HepG2 (cell line): ENCODE data around the gene RBM6. TPM values are rescaled to one million over a fixed set of nuclear protein-coding genes. Genes with fewer than 3 reads are reported as not detected.

Experiments
- ATAC-seq: fragments of 200-7000 bp; cut with Tn5 transposase; 3 replicates; pipeline ENCODE4 v1.9.1; 2020; ENCODE audit warnings: mild to moderate bottlenecking, moderate library complexity
- BruUV-seq: library from RNA; stranded (reverse); fragments of 400-500 nt; replicated peaks from 2 replicates; lab custom pipeline; 2021; lab: Mats Ljungman, UMichigan
- CTCF ChIA-PET: fragments of 300-600 bp; formaldehyde crosslinking; extraction: SDS; loops from one replicate; lab custom pipeline; 2021; ENCODE audit warnings: low total read pairs, inconsistent platforms, low intra/inter-chr PET ratio; lab: Yijun Ruan, JAX
- POLR2A ChIA-PET: fragments of 350-600 bp; sonication (Branson Sonifier 250); formaldehyde crosslinking; loops from one replicate; lab custom pipeline; 2020; ENCODE audit warnings: antibody characterized with exemption, inconsistent platforms; lab: Yijun Ruan, JAX
- DNase-seq: peaks from one replicate; pipeline ENCODE4 v3.0.0-alpha.2; 2015; ENCODE audit warnings: low spot score
- FAIRE-seq: peaks from 3 replicates; lab custom pipeline; 2011; peaks lifted over from hg19 to GRCh38; lab: Jason Lieb, UNC
- H2AFZ ChIP-seq: one replicate; pipeline ENCODE4 v1.6.1; 2011; ENCODE audit warnings: low read length, inconsistent platforms
- H3K27ac ChIP-seq: fragments of 300-600 bp; 3 replicates; pipeline ENCODE4 v1.8.0; 2011; ENCODE audit warnings: mixed run types, mild to moderate bottlenecking, mixed read lengths, low read length, inconsistent platforms; ENCODE audit not compliant: insufficient read depth; ENCODE audit errors: extremely low read length
- H3K27me3 ChIP-seq, 2 experiments: fragments of 200-600 bp in 1 of 2; 2 replicates in 1 of 2; 3 replicates in 1 of 2; pipeline versions ENCODE4 v1.6.0 to v1.8.0; 2011; ENCODE audit warnings: low read length in 2 of 2, mild to moderate bottlenecking in 2 of 2, moderate library complexity in 2 of 2, inconsistent platforms in 1 of 2; ENCODE audit not compliant: insufficient read depth in 2 of 2, control insufficient read depth in 1 of 2
- H3K36me3 ChIP-seq, 2 experiments: fragments of 200-600 bp in 1 of 2; replicated peaks in 1 of 2; 2 replicates in 1 of 2; 3 replicates in 1 of 2; pipeline versions ENCODE4 v1.5.1 to v1.8.0; 2011; ENCODE audit warnings: low read length in 2 of 2, inconsistent platforms in 1 of 2; ENCODE audit not compliant: insufficient read depth in 2 of 2, control insufficient read depth in 1 of 2
- H3K4me1 ChIP-seq: 2 replicates; pipeline ENCODE4 v1.5.1; 2012; ENCODE audit warnings: low read length, inconsistent platforms; ENCODE audit not compliant: insufficient read depth
- H3K4me2 ChIP-seq: 2 replicates; pipeline ENCODE4 v1.6.0; 2011; ENCODE audit warnings: low read depth, low read length, inconsistent platforms
- H3K4me3 ChIP-seq, 3 experiments: fragments of 200-600 bp in 1 of 3; sonication (generic), shearing (Covaris generic) in 1 of 3; replicated peaks in 1 of 3; 2 replicates each; pipeline ENCODE4 v1.5.1; 2011 to 2016; ENCODE audit warnings: low read length in 3 of 3, inconsistent platforms in 2 of 3, low read depth in 2 of 3, mild to moderate bottlenecking in 2 of 3, control low read depth in 1 of 3, mixed read lengths in 1 of 3; ENCODE audit not compliant: insufficient read depth in 1 of 3
- H3K79me2 ChIP-seq: one replicate; pipeline ENCODE4 v1.6.1; 2011; ENCODE audit warnings: low read length, inconsistent platforms; ENCODE audit not compliant: insufficient read depth
- H3K9ac ChIP-seq: 2 replicates; pipeline ENCODE4 v1.6.0; 2011; ENCODE audit warnings: mild to moderate bottlenecking, low read depth, low read length, inconsistent platforms; ENCODE audit not compliant: insufficient read depth
- H3K9me3 ChIP-seq: 2 replicates; pipeline ENCODE4 v1.5.1; 2012; ENCODE audit warnings: mild to moderate bottlenecking, low read length
- H4K20me1 ChIP-seq: 2 replicates; pipeline ENCODE4 v1.6.0; 2011; ENCODE audit warnings: inconsistent platforms, mild to moderate bottlenecking, low read length, moderate library complexity; ENCODE audit not compliant: insufficient read depth
- CCDC6 ChIP-seq: sonication (generic); formaldehyde crosslinking; IDR thresholded peaks from 2 replicates; pipeline ENCODE4 v1.8.1; 2022; ENCODE audit warnings: mild to moderate bottlenecking, missing genetic modification reagents, moderate library complexity
- MEIS2 ChIP-seq: sonication (generic); formaldehyde crosslinking; IDR thresholded peaks from 2 replicates; pipeline ENCODE4 v1.9.0; 2021; ENCODE audit warnings: mild to moderate bottlenecking, missing genetic modification reagents
- NFKB2 ChIP-seq: sonication (generic); formaldehyde crosslinking; IDR thresholded peaks from 2 replicates; pipeline ENCODE4 v1.4.0; 2020; ENCODE audit warnings: missing genetic modification reagents, borderline replicate concordance
- SIX4 ChIP-seq: sonication (generic); formaldehyde crosslinking; IDR thresholded peaks from 2 replicates; pipeline ENCODE4 v1.4.0; 2020; ENCODE audit warnings: missing genetic modification reagents
- SRY ChIP-seq: sonication (generic); formaldehyde crosslinking; IDR thresholded peaks from 2 replicates; pipeline ENCODE4 v1.8.0; 2022; ENCODE audit warnings: mild to moderate bottlenecking, missing genetic modification reagents
- TCF7 ChIP-seq: sonication (generic); IDR thresholded peaks from 2 replicates; pipeline ENCODE4 v1.6.1; 2016; ENCODE audit warnings: antibody characterized with exemption, low read depth
- ZBTB46 ChIP-seq: sonication (generic); formaldehyde crosslinking; IDR thresholded peaks from 2 replicates; pipeline ENCODE4 v1.4.0; 2020; ENCODE audit warnings: mild to moderate bottlenecking, missing genetic modification reagents, borderline replicate concordance
- ZNF580 ChIP-seq: IDR thresholded peaks from 2 replicates; pipeline ENCODE4 v1.6.1; 2016; ENCODE audit warnings: low read depth, borderline replicate concordance
- ZNF737 ChIP-seq: sonication (generic); formaldehyde crosslinking; IDR thresholded peaks from 2 replicates; pipeline ENCODE4 v1.5.0; 2020; ENCODE audit warnings: missing genetic modification reagents, mild to moderate bottlenecking, borderline replicate concordance
- WGBS: methylation state at CpG from one replicate; pipeline ENCODE4 v1.1.6; 2017; ENCODE audit warnings: low lambda C conversion rate; 5-methylcytosine and 5-hydroxymethylcytosine counted together
- in situ Hi-C: cut with HindIII; loops from 2 replicates; pipeline ENCODE4 v1.10.0; 2017; ENCODE audit warnings: low pct_unique_long_range_greater_than_20kb; ENCODE audit not compliant: extremely low pct_ligation_motif_present
- intact Hi-C: fragments of 100-400 bp; cut with micrococcal nuclease; formaldehyde crosslinking; loops from one replicate; pipeline ENCODE4 v1.10.0; 2022; ENCODE audit not compliant: unreplicated experiment
- polyA plus RNA-seq, 8 experiments: library from polyadenylated mRNA; depleted of rRNA in 3 of 8; stranded (reverse) in 7 of 8; unstranded in 1 of 8; fragments of >200 nt; fragmentation: Illumina TruSeq in 4 of 8; extraction: Trizol in 4 of 8; gene quantifications; 2 replicates each; pipeline versions ENCODE4 v1.2.1 to v1.2.3, GENCODE V29; 2011 to 2016; ENCODE audit warnings: low read depth in 4 of 8, missing spikeins in 1 of 8, mixed read lengths in 1 of 8; ENCODE audit not compliant: insufficient read depth in 1 of 8
- total RNA-seq, 5 experiments: library from RNA; depleted of rRNA; stranded (reverse); fragments of >200 nt; fragmentation: Illumina TruSeq; extraction: Trizol; gene quantifications; 2 replicates each; pipeline ENCODE4 v1.2.3, GENCODE V29; 2016; ENCODE audit warnings: low read depth in 1 of 5
- TF ChIP-seq, protein P1 (sequence below): sonication (generic); formaldehyde crosslinking; IDR thresholded peaks from 2 replicates; pipeline ENCODE4 v1.4.0; 2020; ENCODE audit warnings: low read depth, mild to moderate bottlenecking, missing genetic modification reagents
- TF ChIP-seq, protein P2 (sequence below): sonication (generic); formaldehyde crosslinking; IDR thresholded peaks from 2 replicates; pipeline ENCODE4 v1.8.0; 2023; ENCODE audit warnings: mild to moderate bottlenecking, missing genetic modification reagents
- TF ChIP-seq, protein P3 (sequence below): sonication (generic); formaldehyde crosslinking; IDR thresholded peaks from 2 replicates; pipeline ENCODE4 v1.4.0; 2020; ENCODE audit warnings: missing genetic modification reagents

The RBM6 gene
- total and polyA plus RNA-seq, 2 of the 13 experiments (the other 11 are each of a cell fraction or from before 2014, with no cell fraction given) = 72.7 to 86.1 TPM

DNA sequence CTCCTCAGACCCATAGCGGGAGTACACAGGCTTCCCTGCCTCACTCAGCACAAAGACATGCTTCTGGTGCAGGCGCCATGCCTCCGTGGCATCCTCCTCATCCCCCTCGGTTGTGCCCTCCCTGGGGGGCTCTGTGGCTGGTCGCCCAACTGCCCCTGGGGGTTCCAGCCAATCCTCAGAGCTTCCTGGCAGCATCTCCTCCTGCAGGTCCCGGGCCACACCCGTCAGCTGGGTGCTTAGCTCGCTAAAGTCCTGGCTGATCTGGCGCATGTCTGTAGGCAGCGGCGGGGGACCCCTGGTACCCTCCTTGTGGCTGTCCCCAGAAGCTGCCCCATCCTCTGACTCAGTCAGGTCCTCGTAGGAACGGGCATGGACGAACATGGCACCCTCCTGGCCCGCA lies 28.3 kb upstream of the RBM6 start (continued):
- TF ChIP-seq SIX4 = no peak
- TF ChIP-seq, protein P1, sequence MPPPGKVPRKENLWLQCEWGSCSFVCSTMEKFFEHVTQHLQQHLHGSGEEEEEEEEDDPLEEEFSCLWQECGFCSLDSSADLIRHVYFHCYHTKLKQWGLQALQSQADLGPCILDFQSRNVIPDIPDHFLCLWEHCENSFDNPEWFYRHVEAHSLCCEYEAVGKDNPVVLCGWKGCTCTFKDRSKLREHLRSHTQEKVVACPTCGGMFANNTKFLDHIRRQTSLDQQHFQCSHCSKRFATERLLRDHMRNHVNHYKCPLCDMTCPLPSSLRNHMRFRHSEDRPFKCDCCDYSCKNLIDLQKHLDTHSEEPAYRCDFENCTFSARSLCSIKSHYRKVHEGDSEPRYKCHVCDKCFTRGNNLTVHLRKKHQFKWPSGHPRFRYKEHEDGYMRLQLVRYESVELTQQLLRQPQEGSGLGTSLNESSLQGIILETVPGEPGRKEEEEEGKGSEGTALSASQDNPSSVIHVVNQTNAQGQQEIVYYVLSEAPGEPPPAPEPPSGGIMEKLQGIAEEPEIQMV = no peak
- TF ChIP-seq, all 625 proteins: peak for 0

GRCh38 chr3:49912881-49913281 lies 27.1 kb upstream of the RBM6 start:
- Histone ChIP-seq H3K9me3 (no peaks in the 10 kb centered on the region), H3K9ac (no peak overlapping the region), H3K27me3 (no peaks in the 10 kb centered on the region), H3K4me2 (no peak overlapping the region), H3K4me1 (no peaks in the 10 kb centered on the region), H3K79me2 (no peaks in the 10 kb centered on the region), H3K4me3 (no peak overlapping the region), H4K20me1 (no peaks in the 10 kb centered on the region), H3K27ac (no peak overlapping the region), H2AFZ (no peak overlapping the region), H3K36me3 (no peaks in the 10 kb centered on the region; a peak in 2 of 5 replicates)
- ChIA-PET POLR2A (no interaction called here), CTCF (no interaction called here)
- in situ Hi-C loops = no loop called here
- FAIRE-seq (no peak), ATAC-seq (no peak), DNase-seq (no peak)
- intact Hi-C loops = no loop called here
- BruUV-seq = no TSS peak
- TF ChIP-seq MEIS2 (CRISPR knock-in tag) = no peak
- no peak for TF ChIP-seq NFKB2 (CRISPR knock-in tag)
- no peak for TF ChIP-seq ZNF737 (CRISPR knock-in tag)
- no peak for TF ChIP-seq SRY
- TF ChIP-seq, protein P2, sequence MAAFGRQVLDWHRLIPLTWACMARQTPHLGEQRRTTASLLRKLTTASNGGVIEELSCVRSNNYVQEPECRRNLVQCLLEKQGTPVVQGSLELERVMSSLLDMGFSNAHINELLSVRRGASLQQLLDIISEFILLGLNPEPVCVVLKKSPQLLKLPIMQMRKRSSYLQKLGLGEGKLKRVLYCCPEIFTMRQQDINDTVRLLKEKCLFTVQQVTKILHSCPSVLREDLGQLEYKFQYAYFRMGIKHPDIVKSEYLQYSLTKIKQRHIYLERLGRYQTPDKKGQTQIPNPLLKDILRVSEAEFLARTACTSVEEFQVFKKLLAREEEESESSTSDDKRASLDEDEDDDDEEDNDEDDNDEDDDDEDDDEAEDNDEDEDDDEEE = no peak
- TF ChIP-seq, protein P3, sequence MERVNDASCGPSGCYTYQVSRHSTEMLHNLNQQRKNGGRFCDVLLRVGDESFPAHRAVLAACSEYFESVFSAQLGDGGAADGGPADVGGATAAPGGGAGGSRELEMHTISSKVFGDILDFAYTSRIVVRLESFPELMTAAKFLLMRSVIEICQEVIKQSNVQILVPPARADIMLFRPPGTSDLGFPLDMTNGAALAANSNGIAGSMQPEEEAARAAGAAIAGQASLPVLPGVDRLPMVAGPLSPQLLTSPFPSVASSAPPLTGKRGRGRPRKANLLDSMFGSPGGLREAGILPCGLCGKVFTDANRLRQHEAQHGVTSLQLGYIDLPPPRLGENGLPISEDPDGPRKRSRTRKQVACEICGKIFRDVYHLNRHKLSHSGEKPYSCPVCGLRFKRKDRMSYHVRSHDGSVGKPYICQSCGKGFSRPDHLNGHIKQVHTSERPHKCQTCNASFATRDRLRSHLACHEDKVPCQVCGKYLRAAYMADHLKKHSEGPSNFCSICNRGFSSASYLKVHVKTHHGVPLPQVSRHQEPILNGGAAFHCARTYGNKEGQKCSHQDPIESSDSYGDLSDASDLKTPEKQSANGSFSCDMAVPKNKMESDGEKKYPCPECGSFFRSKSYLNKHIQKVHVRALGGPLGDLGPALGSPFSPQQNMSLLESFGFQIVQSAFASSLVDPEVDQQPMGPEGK (CRISPR knock-in tag) = no peak
- TF ChIP-seq TCF7 = no peak
- TF ChIP-seq ZBTB46 (CRISPR knock-in tag) = no peak
- TF ChIP-seq ZNF580 = no peak
- no peak for TF ChIP-seq CCDC6 (CRISPR knock-in tag)
- 97% methylated on average over 4 of the region's 4 CpGs for WGBS
